ENCODE results near the gene ANKRD63. TPM values are rescaled to one million over a fixed set of nuclear protein-coding genes. Genes with fewer than 3 reads are reported as not detected.

ANKRD63 gene
- total and polyA plus RNA-seq, 4 donors: 0.14 to 0.30 (median 0.28) TPM; not detected in 1

DNA sequence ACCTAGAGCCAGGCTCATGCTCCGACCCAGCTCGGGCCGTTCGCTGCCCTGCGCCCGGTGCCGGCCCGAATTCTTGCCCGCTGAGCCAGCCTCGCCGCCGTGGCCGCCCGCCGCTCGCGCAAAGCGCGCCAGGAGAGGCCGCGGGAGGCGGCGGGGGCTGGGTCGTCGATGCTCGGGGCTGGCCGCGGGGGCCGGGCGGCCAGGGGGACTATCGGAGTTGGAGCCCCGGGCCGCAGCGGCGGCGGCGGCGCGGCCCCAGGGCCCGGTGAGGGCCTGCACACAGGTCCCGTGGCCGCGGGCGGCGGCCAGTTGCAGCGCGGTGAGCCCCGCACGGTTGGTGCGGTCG is 1.1 kb downstream of the ANKRD63 start:
- Histone ChIP-seq H3K27me3 (ENCODE audit: control insufficient read depth, insufficient read depth, low read length) (peaks cover 76% of the 10 kb centered on the region), H3K9me3 (ENCODE audit: control insufficient read depth, insufficient read depth, low read length) (no peaks in the 10 kb centered on the region), H3K36me3 (ENCODE audit: control insufficient read depth, insufficient read depth, low read length) (peaks cover 10% of the 10 kb centered on the region), H3K4me3 (ENCODE audit: low read depth, low read length) (no peak overlapping the region), H3K4me1 (ENCODE audit: control insufficient read depth, insufficient read depth, low read length) (peaks cover 58% of the 10 kb centered on the region), H3K27ac (ENCODE audit: low read depth, low read length) (no peak overlapping the region)
- 1% methylated on average over 51 of the region's 51 CpGs for WGBS (ENCODE audit: insufficient coverage)
- DNase-seq (ENCODE audit: low read depth in 4 of 6, low spot score in 6 of 6): no peak

DNA sequence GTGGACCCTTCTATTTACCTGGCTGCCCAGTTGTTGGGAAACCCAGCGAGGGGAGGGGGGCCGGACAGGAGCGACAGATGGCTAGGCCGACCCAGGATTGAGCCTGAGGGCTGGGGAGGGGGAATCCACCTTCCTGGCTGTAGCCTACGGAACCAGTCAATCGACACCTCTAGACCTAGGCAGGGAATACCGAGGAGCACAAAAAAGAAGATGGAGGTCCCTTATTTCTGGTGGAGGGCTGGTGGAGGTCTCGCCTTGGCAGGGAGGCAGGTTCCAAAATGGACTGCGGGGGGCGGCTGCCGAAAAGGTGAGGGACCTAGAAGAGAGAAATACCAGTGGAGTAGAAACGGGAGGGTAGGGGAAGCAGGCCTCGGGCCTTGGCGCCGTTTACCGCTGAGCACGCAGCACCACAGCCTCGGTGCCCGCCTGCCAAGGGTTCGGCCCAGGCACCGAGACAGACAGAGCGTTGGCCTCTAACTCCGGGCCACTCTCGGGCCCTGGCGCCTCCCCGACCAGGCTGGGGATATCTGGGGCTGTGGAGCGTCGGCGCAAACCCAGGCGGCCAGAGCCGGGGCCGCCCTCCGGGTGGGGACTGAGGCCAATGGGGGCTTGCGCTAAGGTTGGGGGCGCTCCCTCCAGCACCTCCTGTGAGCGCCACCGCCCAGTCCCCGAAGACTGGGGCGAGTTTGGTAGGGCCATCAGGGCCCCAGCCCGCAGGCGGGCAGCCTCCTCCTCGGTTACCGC is 1.6 kb downstream of the ANKRD63 start:
- Histone ChIP-seq H3K27me3 (ENCODE audit: control insufficient read depth, insufficient read depth, low read length) (peaks cover 71% of the 10 kb centered on the region), H3K4me3 (ENCODE audit: low read depth, low read length) (no peak overlapping the region), H3K9me3 (ENCODE audit: control insufficient read depth, insufficient read depth, low read length) (no peaks in the 10 kb centered on the region), H3K27ac (ENCODE audit: low read depth, low read length) (no peak overlapping the region), H3K4me1 (ENCODE audit: control insufficient read depth, insufficient read depth, low read length) (peaks cover 53% of the 10 kb centered on the region), H3K36me3 (ENCODE audit: control insufficient read depth, insufficient read depth, low read length) (peaks cover 10% of the 10 kb centered on the region)
- WGBS (ENCODE audit: insufficient coverage): 32% methylated on average over 43 of the region's 43 CpGs
- DNase-seq (ENCODE audit: low read depth in 4 of 6, low spot score in 6 of 6): no peak

DNA sequence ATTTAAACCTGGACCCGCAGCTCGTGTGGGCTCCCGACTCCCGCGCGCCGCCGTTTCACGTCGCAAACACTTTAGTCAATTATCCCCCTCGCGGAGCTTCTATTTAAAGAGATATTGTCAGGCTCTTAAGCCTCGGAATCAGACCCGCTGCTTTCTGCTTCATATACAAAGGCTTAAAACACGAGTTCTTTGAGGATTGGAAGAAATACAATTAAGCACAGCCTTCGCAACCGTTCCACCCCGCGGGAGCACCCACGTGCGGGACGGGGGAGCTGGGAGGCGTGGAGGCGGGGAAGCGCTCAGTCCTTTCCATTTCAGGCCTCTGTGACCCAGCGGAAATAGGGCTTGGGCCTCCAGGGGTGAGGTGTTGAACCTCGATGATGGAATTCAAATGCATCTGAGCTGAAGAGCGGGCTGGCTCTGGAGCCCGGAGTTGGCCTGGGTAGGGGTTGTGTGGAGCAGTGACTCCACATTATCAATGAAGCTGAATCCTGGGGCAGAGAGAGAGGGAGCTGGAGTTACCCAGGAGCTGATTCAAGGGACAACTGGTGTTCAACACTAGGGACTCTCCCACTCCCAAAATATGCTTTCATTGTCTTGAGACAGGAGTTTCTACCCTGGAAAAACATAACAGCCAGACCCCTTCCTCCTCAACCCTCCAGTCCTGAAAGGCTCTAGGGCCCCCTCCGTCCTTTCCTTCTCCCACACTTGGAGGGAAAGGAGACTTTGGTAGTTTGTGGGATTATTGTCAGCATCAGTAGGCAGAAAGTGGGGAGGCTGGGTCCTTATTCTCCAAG is 2.4 kb downstream of the ANKRD63 start:
- H3K36me3 ChIP-seq (ENCODE audit: control insufficient read depth, insufficient read depth, low read length): peaks cover 12% of the 10 kb centered on the region
- no peak overlapping the region for H3K4me3 ChIP-seq (ENCODE audit: low read depth, low read length)
- 23% methylated on average over 15 of the region's 30 CpGs for WGBS (ENCODE audit: insufficient coverage)
- H3K27me3 ChIP-seq (ENCODE audit: control insufficient read depth, insufficient read depth, low read length): peaks cover 70% of the 10 kb centered on the region
- DNase-seq (ENCODE audit: low read depth in 4 of 6, low spot score in 6 of 6): peak in 1 of 6 donors; percentile 86
- H3K4me1 ChIP-seq (ENCODE audit: control insufficient read depth, insufficient read depth, low read length): peaks cover 47% of the 10 kb centered on the region
- H3K27ac ChIP-seq (ENCODE audit: low read depth, low read length): no peak overlapping the region
- no peaks in the 10 kb centered on the region for H3K9me3 ChIP-seq (ENCODE audit: control insufficient read depth, insufficient read depth, low read length)

DNA sequence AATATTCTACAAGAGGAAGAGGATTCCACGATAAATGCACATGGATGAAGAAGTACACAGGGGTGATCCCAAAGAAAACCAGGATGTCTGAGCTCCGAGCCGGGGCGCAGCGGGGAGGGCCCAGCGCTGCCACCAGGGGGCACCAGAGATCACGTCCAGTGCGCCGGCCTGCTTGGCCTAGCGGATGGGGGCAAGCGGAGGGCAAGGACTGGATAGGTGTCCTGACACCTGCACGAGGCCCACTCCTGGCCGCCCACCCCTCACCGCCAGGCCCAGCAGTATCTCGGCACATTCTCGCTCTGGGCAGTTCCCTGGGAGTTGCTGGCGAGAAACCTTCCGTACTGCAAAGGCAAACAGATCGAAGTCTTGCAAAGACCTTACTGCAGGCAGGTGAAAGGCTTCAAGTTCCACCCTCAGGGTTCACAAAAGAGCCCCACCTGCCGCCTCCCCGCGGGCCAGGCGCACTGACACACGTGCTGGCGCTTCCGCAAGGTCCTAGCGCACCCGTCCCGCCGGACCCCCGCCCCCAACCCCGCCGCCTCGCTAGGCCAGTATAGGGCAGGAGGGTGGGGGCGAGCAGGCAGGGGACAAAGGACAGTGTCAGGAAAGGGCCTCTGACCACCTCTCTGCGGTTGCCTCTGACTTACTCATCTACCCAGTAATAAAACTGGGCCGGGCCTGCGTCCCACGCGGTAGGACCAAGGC is 3.3 kb downstream of the ANKRD63 start:
- Histone ChIP-seq H3K9me3 (ENCODE audit: control insufficient read depth, insufficient read depth, low read length) (no peaks in the 10 kb centered on the region), H3K27ac (ENCODE audit: low read depth, low read length) (no peak overlapping the region), H3K4me3 (ENCODE audit: low read depth, low read length) (no peak overlapping the region), H3K36me3 (ENCODE audit: control insufficient read depth, insufficient read depth, low read length) (peaks cover 13% of the 10 kb centered on the region), H3K4me1 (ENCODE audit: control insufficient read depth, insufficient read depth, low read length) (peaks cover 44% of the 10 kb centered on the region), H3K27me3 (ENCODE audit: control insufficient read depth, insufficient read depth, low read length) (peaks cover 64% of the 10 kb centered on the region)
- DNase-seq (ENCODE audit: low read depth in 4 of 6, low spot score in 6 of 6): peak in 2 of 6 donors; percentile 77 to 82
- 9% methylated on average over 30 of the region's 40 CpGs for WGBS (ENCODE audit: insufficient coverage)

DNA sequence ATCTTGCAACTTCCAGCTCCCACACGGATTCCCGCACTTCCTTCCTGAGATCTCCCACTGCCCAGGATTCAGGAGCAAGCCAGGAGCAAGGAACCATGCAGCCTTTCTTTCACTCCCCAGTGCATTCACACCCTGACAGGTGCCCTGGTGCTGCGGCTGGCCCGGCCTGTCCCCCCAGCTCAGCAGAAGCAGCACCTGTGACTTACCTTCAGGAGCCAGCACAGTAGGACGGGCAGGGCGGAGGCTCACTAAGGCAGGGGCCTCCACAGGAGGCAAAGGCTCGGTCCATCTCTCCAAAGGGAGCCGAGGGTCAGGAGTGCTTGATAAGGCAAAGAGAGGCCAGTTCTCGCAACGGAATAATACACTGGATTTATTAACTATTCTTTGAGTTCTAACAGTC is 4.8 kb downstream of the ANKRD63 start:
- H3K9me3 ChIP-seq (ENCODE audit: control insufficient read depth, insufficient read depth, low read length): no peaks in the 10 kb centered on the region
- no peak overlapping the region for H3K27ac ChIP-seq (ENCODE audit: low read depth, low read length)
- H3K4me1 ChIP-seq (ENCODE audit: control insufficient read depth, insufficient read depth, low read length): peaks cover 34% of the 10 kb centered on the region
- H3K4me3 ChIP-seq (ENCODE audit: low read depth, low read length): no peak overlapping the region
- H3K36me3 ChIP-seq (ENCODE audit: control insufficient read depth, insufficient read depth, low read length): peaks cover 29% of the 10 kb centered on the region
- H3K27me3 ChIP-seq (ENCODE audit: control insufficient read depth, insufficient read depth, low read length): peaks cover 50% of the 10 kb centered on the region
- DNase-seq (ENCODE audit: low read depth in 4 of 6, low spot score in 6 of 6): no peak
- 72% methylated on average over 9 of the region's 10 CpGs for WGBS (ENCODE audit: insufficient coverage)

DNA sequence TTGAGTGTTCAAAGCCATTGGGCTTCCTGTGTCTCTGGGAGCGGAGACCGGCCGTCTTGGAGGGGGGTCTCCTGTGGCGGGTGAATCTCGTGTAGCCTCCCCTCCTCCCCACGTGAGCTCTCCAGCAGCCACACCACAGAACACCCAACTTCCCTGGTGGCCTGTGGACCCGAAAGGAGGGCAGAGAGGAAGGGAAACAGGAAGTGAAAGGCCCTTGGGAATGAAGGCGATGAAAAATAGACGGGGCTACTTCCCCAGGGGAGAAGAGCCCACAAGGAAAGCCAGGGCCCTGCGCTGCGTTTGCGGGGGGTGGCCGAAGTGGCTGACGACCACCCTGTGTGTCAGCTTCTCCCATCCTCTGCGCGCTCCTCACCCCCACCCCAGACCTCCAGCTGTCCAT is 5.4 kb downstream of the ANKRD63 start:
- peaks cover 28% of the 10 kb centered on the region for H3K4me1 ChIP-seq (ENCODE audit: control insufficient read depth, insufficient read depth, low read length)
- no peak for DNase-seq (ENCODE audit: low read depth in 4 of 6, low spot score in 6 of 6)
- no peaks in the 10 kb centered on the region for H3K9me3 ChIP-seq (ENCODE audit: control insufficient read depth, insufficient read depth, low read length)
- H3K4me3 ChIP-seq (ENCODE audit: low read depth, low read length): no peak overlapping the region
- WGBS (ENCODE audit: insufficient coverage): 77% methylated on average over 3 of the region's 16 CpGs
- H3K27me3 ChIP-seq (ENCODE audit: control insufficient read depth, insufficient read depth, low read length): peaks cover 45% of the 10 kb centered on the region
- H3K36me3 ChIP-seq (ENCODE audit: control insufficient read depth, insufficient read depth, low read length): peaks cover 34% of the 10 kb centered on the region
- H3K27ac ChIP-seq (ENCODE audit: low read depth, low read length): no peak overlapping the region

DNA sequence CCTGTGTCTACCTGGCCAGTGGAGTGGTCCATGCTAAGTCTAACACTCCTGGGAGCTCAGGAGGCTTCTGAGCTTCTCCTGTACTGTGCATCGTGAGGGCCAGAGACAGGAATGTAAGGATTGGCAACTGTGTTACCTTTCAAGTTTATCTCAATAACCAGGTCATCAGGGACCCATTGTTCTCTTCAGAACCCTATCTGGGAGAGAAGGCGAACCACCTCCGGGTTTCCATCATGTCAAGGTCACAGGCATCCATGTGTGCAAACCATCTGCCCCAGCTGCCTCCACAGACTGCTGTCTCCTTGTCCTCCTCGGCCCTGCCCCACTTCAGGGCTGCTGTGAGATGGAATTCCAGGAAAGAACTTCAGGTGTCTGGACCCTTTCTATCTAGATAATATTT is 5.9 kb downstream of the ANKRD63 start:
- Histone ChIP-seq H3K4me1 (ENCODE audit: control insufficient read depth, insufficient read depth, low read length) (peaks cover 26% of the 10 kb centered on the region), H3K27me3 (ENCODE audit: control insufficient read depth, insufficient read depth, low read length) (peaks cover 40% of the 10 kb centered on the region), H3K4me3 (ENCODE audit: low read depth, low read length) (no peak overlapping the region), H3K9me3 (ENCODE audit: control insufficient read depth, insufficient read depth, low read length) (no peaks in the 10 kb centered on the region), H3K36me3 (ENCODE audit: control insufficient read depth, insufficient read depth, low read length) (peaks cover 40% of the 10 kb centered on the region), H3K27ac (ENCODE audit: low read depth, low read length) (no peak overlapping the region)
- WGBS (ENCODE audit: insufficient coverage): 83% methylated on average over 2 of the region's 4 CpGs
- DNase-seq (ENCODE audit: low read depth in 4 of 6, low spot score in 6 of 6): no peak

DNA sequence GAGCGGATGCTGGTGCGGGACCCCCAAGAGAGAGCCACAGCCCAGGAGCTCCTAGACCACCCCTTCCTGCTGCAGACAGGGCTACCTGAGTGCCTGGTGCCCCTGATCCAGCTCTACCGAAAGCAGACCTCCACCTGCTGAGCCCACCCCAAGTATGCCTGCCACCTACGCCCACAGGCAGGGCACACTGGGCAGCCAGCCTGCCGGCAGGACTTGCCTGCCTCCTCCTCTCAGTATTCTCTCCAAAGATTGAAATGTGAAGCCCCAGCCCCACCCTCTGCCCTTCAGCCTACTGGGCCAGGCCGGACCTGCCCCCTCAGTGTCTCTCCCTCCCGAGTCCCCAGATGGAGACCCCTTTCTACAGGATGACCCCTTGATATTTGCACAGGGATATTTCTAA is 6.9 kb downstream of the ANKRD63 start:
- Histone ChIP-seq H3K36me3 (ENCODE audit: control insufficient read depth, insufficient read depth, low read length) (peaks cover 48% of the 10 kb centered on the region), H3K9me3 (ENCODE audit: control insufficient read depth, insufficient read depth, low read length) (no peaks in the 10 kb centered on the region), H3K27ac (ENCODE audit: low read depth, low read length) (no peak overlapping the region), H3K27me3 (ENCODE audit: control insufficient read depth, insufficient read depth, low read length) (peaks cover 32% of the 10 kb centered on the region), H3K4me3 (ENCODE audit: low read depth, low read length) (no peak overlapping the region), H3K4me1 (ENCODE audit: control insufficient read depth, insufficient read depth, low read length) (peaks cover 19% of the 10 kb centered on the region)
- 85% methylated on average over 7 of the region's 7 CpGs for WGBS (ENCODE audit: insufficient coverage)
- DNase-seq (ENCODE audit: low read depth in 4 of 6, low spot score in 6 of 6): no peak

DNA sequence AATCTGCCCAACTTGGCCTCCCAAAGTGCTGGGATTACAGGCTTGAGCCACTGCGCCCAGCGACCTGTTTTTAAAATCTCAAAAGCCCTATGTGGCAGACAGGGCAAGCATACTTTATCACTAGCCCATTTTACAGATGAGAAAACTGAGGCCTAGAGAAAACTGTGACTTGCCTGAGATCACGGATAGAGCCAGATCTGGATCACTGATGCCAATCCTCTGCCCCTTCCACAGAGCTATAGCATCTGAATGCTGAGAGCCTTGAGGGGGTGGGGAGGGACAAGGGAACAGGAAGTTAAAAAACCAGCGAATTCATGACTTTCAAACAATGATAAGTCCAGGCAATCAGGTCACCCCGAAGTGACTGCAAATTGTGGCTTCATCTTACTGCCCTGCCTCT is 7.3 kb downstream of the ANKRD63 start:
- DNase-seq (ENCODE audit: low read depth in 4 of 6, low spot score in 6 of 6): no peak
- Histone ChIP-seq H3K36me3 (ENCODE audit: control insufficient read depth, insufficient read depth, low read length) (peaks cover 49% of the 10 kb centered on the region), H3K27ac (ENCODE audit: low read depth, low read length) (no peak overlapping the region), H3K27me3 (ENCODE audit: control insufficient read depth, insufficient read depth, low read length) (peaks cover 28% of the 10 kb centered on the region), H3K4me3 (ENCODE audit: low read depth, low read length) (no peak overlapping the region), H3K4me1 (ENCODE audit: control insufficient read depth, insufficient read depth, low read length) (peaks cover 16% of the 10 kb centered on the region), H3K9me3 (ENCODE audit: control insufficient read depth, insufficient read depth, low read length) (no peaks in the 10 kb centered on the region)
- 91% methylated on average over 4 of the region's 5 CpGs for WGBS (ENCODE audit: insufficient coverage)
